Measurements from ENCODE around the gene CIC. TPM values are rescaled to one million over a fixed set of nuclear protein-coding genes. Genes with fewer than 3 reads are reported as not detected.

The CIC gene
- total and polyA plus RNA-seq, 5 donors = 28.6 to 42.7 (median 39.3) TPM

DNA sequence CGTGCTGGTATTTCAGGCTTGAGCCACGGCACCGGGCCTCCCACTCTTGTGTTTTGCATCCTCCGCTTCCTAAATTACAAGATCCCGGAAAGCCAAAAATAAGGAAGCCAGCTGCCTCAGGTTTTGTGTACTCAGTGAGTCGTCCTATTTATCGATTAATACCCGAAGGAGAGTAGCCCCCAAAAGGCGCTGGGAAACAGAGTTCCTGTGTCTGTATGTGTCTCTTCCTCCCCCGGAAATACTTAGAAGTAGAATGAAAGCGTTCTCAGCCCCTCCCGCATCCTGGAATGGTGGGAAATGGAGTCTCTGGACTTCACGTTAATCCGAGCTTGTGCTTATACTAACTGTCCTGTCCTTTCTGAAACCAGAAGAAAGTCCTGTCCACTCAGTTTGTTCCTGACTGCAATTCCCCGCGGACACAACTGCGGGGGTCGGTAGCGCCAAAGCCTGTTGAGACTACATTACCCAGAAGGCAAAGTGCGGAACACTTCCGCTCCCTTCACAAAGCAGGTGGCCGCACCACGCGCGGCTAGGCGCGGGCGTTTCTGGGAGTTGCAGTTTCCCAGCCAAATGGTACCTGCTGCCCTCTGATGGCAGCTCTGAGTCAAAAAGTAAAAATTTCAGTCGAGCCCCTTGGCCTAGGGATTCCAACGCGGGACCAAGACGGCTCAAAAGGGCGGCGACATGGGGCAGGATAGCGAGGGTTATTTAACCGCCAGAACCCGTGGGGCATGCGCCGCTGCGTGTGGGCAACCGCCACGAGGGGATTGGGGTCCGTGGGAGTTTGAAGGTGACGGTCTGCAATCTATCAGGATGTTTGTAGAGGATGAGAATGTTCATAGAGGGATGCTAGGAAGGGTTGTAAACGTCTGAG, 24.5 kb upstream of the CIC start:
- 2% methylated on average over 45 of the region's 45 CpGs for WGBS
- Histone ChIP-seq H3K27me3 (ENCODE audit: control insufficient read depth, insufficient read depth) (no peaks in the 10 kb centered on the region), H3K4me1 (ENCODE audit: control insufficient read depth, insufficient read depth, low read length) (peaks cover 5% of the 10 kb centered on the region), H3K27ac (ENCODE audit: low read length) (peak overlapping the region; percentile 90), H3K4me3 (ENCODE audit: low read length) (peak overlapping the region; percentile 77), H3K9me3 (ENCODE audit: control insufficient read depth, low read length) (no peaks in the 10 kb centered on the region)
- intact Hi-C loops (cut with DNase I) = loop anchor here (5.0 kb wide), 2 partner anchors 38 to 53 kb away; no protein-coding TSS in a partner anchor
- DNase-seq = peak; percentile 94 to 97 (median 96)
- peak; percentile 40 to 48 for ATAC-seq

DNA sequence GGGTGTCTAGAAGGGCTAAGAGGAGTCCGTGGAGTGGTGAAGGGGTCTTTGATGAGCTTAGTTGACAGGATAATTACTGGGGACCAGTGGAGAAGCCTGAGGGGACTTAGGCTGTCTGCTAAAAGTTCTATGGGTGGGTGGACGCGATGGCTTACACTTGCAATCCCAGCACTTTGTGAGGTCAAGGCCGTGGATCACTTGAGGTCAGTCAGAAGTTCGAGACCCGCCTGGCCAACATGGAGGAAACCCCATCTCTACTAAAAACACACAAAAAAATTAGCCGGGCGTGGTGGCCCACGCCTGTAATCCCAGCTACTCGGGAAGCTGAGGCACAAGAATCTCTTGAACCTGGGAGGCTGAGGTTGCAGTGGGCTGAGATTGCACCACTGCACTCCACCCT, 23.8 kb upstream of the CIC start:
- DNase-seq (no peak), ATAC-seq (no peak)
- no peaks in the 10 kb centered on the region for H3K9me3 ChIP-seq (ENCODE audit: control insufficient read depth, low read length)
- peaks cover 9% of the 10 kb centered on the region for H3K4me1 ChIP-seq (ENCODE audit: control insufficient read depth, insufficient read depth, low read length)
- no peaks in the 10 kb centered on the region for H3K27me3 ChIP-seq (ENCODE audit: control insufficient read depth, insufficient read depth)
- 71% methylated on average over 10 of the region's 10 CpGs for WGBS
- intact Hi-C loops (cut with DNase I) = loop anchor here (5.0 kb wide), 2 partner anchors 37 to 52 kb away; no protein-coding TSS in a partner anchor
- peak overlapping the region; percentile 44 for H3K27ac ChIP-seq (ENCODE audit: low read length)
- no peak overlapping the region for H3K4me3 ChIP-seq (ENCODE audit: low read length)

DNA sequence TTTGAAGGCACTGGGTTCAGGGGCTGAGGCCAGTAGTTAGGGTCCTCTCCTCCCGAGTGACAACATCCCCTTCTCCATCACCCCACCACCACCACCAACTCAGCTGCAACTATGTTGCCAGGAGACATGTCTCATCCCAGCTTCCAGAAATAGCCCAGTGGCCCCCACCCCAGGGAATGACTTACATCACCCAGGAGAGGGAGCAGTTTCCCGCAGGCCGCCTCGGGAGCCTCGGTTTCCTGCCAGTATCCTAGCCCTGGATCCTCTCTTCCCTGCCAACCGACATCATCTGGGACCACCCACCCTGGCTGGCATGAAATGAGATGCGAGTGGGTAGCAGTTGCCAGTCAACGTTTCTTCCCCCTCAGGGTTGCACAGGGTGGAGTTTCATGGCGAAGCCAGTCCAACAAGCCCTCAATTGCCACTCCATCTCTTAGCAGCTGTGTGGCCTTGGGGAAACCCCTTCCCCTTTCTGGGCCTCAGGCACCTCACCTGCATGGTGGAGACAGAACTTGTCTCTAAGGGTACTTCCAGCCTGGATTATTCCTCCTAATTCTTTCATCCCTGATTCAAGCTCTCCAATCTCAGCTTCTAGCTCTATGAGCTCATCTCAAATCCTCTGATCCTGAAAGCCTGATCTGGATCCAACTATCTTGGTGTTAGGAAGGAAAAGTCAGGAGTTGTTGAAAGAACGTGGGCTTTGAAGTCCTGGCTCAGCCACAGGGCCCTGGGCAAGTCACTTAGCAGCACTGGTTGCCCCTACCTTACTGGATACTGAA, 22.7 kb upstream of the CIC start:
- Histone ChIP-seq H3K27me3 (ENCODE audit: control insufficient read depth, insufficient read depth) (no peaks in the 10 kb centered on the region), H3K4me3 (ENCODE audit: low read length) (no peak overlapping the region), H3K27ac (ENCODE audit: low read length) (peak overlapping the region; percentile 25), H3K4me1 (ENCODE audit: control insufficient read depth, insufficient read depth, low read length) (peaks cover 14% of the 10 kb centered on the region), H3K9me3 (ENCODE audit: control insufficient read depth, low read length) (no peaks in the 10 kb centered on the region)
- 13% methylated on average over 10 of the region's 10 CpGs for WGBS
- DNase-seq (peak; percentile 82 to 88 (median 88)), ATAC-seq (peak in 1 of 2 donors; percentile 1)
- intact Hi-C loops (cut with DNase I) = loop anchor here (5.0 kb wide), 2 partner anchors 36 to 51 kb away; no protein-coding TSS in a partner anchor

GRCh38 chr19:42246922-42247639, 22.0 kb upstream of the CIC start:
- no peak for DNase-seq
- H3K27me3 ChIP-seq (ENCODE audit: control insufficient read depth, insufficient read depth) = no peaks in the 10 kb centered on the region
- no peak overlapping the region for H3K4me3 ChIP-seq (ENCODE audit: low read length)
- whole genome bisulfite sequencing = 53% methylated on average over 7 of the region's 7 CpGs
- H3K27ac ChIP-seq (ENCODE audit: low read length) = peak overlapping the region; percentile 25
- intact Hi-C loops (cut with DNase I) = loop anchor here (5.0 kb wide), 2 partner anchors 35 to 50 kb away; no protein-coding TSS in a partner anchor
- H3K4me1 ChIP-seq (ENCODE audit: control insufficient read depth, insufficient read depth, low read length) = peaks cover 18% of the 10 kb centered on the region
- no peaks in the 10 kb centered on the region for H3K9me3 ChIP-seq (ENCODE audit: control insufficient read depth, low read length)
- no peak for ATAC-seq

DNA sequence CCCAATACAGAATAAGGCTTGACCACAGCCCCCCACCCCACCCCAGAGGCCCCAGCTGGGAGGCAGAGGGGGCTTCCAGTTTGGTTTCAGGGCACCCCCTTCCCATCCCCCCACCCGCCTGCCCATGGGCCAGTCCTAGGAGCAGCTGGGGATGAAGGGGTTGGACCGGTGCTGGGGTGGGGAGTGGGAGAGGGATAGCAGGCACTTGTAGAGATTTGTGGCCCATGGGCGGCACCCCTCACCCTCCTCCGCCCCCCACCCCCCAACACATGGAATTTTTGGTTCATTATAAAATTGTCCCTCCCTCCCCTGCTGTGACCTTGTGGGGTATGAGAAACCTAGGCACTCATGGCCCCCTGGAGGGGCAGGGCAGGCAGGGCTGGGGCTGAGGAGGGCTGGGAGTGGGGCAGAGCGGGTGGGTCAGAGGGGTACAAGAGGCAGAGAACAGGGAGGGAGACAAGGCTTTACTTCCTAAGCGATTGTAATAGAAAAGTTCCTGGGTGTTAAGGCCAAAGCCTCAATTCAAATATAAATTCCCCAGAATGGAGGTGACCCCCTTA, 21.3 kb upstream of the CIC start:
- Histone ChIP-seq H3K27ac (ENCODE audit: low read length) (no peak overlapping the region), H3K4me1 (ENCODE audit: control insufficient read depth, insufficient read depth, low read length) (peaks cover 18% of the 10 kb centered on the region)

GRCh38 chr19:42248270-42249148, 20.5 kb upstream of the CIC start:
- H3K27ac ChIP-seq (ENCODE audit: low read length) = no peak overlapping the region
- no peaks in the 10 kb centered on the region for H3K27me3 ChIP-seq (ENCODE audit: control insufficient read depth, insufficient read depth)
- peaks cover 18% of the 10 kb centered on the region for H3K4me1 ChIP-seq (ENCODE audit: control insufficient read depth, insufficient read depth, low read length)
- DNase-seq = no peak
- no peak for ATAC-seq
- intact Hi-C loops (cut with DNase I) = loop anchor here (5.0 kb wide), 2 partner anchors 34 to 49 kb away; no protein-coding TSS in a partner anchor
- 82% methylated on average over 41 of the region's 41 CpGs for WGBS
- H3K4me3 ChIP-seq (ENCODE audit: low read length) = no peak overlapping the region
- H3K9me3 ChIP-seq (ENCODE audit: control insufficient read depth, low read length) = no peaks in the 10 kb centered on the region

More for the DNA sequence above, 21.3 kb upstream of the CIC start:
- Histone ChIP-seq H3K4me3 (ENCODE audit: low read length) (no peak overlapping the region), H3K9me3 (ENCODE audit: control insufficient read depth, low read length) (no peaks in the 10 kb centered on the region), H3K27me3 (ENCODE audit: control insufficient read depth, insufficient read depth) (no peaks in the 10 kb centered on the region)
- ATAC-seq (no peak), DNase-seq (no peak)
- intact Hi-C loops (cut with DNase I) = loop anchor here (5.0 kb wide), 2 partner anchors 35 to 50 kb away; no protein-coding TSS in a partner anchor
- 86% methylated on average over 6 of the region's 6 CpGs for WGBS

DNA sequence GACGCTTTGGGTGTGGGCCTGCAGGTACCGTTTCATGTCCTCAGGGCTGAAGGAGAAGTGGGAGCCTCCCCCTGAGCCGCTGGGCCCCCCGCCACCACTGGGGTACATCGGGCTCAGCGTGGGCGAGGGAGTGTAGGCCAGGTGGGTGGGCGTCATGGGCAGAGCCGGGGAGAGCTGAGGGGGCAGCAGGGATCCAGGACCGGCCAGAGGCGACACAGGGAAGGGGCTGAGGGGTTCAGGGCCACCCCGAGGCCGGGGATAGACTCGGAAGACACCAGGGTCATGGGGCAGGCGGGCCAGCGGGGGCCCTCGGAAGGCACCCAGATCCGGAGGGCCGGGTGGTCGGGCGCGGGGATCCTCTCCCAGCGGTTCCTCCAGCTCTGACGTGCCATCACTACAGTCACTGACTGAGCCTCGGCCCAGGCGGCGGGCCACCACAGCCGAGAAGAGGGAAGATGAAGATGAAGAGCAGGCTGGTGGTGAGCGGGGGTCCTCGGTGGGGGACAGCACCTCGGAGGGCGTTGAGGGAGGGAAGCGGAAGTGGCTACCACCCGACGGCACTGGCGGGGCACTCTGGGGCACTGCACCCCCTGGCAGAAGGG, 19.8 kb upstream of the CIC start:
- intact Hi-C loops (cut with DNase I) = loop anchor here (5.0 kb wide), 2 partner anchors 33 to 48 kb away; no protein-coding TSS in a partner anchor
- Histone ChIP-seq H3K4me3 (ENCODE audit: low read length) (no peak overlapping the region), H3K9me3 (ENCODE audit: control insufficient read depth, low read length) (no peaks in the 10 kb centered on the region), H3K4me1 (ENCODE audit: control insufficient read depth, insufficient read depth, low read length) (peaks cover 18% of the 10 kb centered on the region), H3K27ac (ENCODE audit: low read length) (no peak overlapping the region), H3K27me3 (ENCODE audit: control insufficient read depth, insufficient read depth) (no peaks in the 10 kb centered on the region)
- DNase-seq (peak in 1 of 3 donors; percentile 73), ATAC-seq (no peak)
- 77% methylated on average over 36 of the region's 36 CpGs for WGBS

DNA sequence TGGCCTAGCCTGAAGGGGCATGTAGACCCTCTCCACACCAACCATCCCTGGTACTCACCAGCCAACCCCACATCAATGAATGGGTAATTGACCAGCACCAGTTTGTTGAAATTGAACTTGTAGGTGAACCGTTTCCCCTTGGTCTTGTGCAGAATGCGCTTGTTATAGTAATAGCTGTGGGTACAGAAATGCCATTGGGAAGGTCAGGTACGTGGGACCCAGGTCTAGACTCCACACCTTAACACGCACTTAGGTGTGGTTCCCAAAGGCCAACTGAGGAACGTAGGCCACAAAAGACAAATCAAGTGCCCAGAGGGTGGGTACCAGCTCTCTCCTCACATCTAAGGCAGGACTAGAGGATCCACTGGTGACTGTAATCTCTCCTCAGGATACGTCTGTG, 19.3 kb upstream of the CIC start:
- WGBS = 59% methylated on average over 6 of the region's 6 CpGs
- no peak for DNase-seq
- ATAC-seq = no peak
- no peak overlapping the region for H3K4me3 ChIP-seq (ENCODE audit: low read length)
- H3K27ac ChIP-seq (ENCODE audit: low read length) = peak overlapping the region; percentile 75
- peaks cover 18% of the 10 kb centered on the region for H3K4me1 ChIP-seq (ENCODE audit: control insufficient read depth, insufficient read depth, low read length)
- no peaks in the 10 kb centered on the region for H3K27me3 ChIP-seq (ENCODE audit: control insufficient read depth, insufficient read depth)
- H3K9me3 ChIP-seq (ENCODE audit: control insufficient read depth, low read length) = no peaks in the 10 kb centered on the region
- intact Hi-C loops (cut with DNase I) = loop anchor here (5.0 kb wide), 2 partner anchors 33 to 48 kb away; no protein-coding TSS in a partner anchor

DNA sequence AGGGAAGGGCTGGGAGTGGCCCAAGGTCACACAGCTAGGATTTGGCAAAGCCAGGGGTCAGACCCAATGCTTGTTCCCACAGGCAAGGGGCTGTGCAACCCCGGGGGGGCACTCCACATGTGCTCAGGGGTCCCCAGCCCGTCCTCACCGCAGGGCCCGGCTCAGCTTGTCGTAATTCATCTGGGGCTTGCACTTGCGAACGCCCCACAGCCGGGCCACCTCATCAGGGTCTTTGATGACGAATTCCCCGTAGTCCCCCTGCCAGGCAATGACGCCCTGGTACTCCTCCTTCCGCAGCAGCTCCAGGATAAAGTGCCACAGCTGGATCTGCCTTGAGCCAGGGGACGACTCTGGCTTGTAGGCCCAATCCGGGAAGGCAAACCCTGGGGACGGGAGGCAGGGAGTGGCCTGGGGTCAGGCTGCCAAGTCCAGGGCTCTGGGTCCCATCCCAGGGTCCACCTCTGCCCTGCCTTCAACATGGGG, 18.8 kb upstream of the CIC start:
- Histone ChIP-seq H3K27ac (ENCODE audit: low read length) (peak overlapping the region; percentile 75), H3K9me3 (ENCODE audit: control insufficient read depth, low read length) (no peaks in the 10 kb centered on the region), H3K27me3 (ENCODE audit: control insufficient read depth, insufficient read depth) (no peaks in the 10 kb centered on the region), H3K4me3 (ENCODE audit: low read length) (no peak overlapping the region), H3K4me1 (ENCODE audit: control insufficient read depth, insufficient read depth, low read length) (peaks cover 13% of the 10 kb centered on the region)
- DNase-seq (peak; percentile 80 to 85 (median 84)), ATAC-seq (peak in 1 of 2 donors; percentile 5)
- 27% methylated on average over 15 of the region's 15 CpGs for WGBS
- intact Hi-C loops (cut with DNase I) = no loop called here
